Skeletal muscle satellite cell (primary cell): ENCODE results near the gene LMX1A.

ENCODE experiments used
- H3K27me3 ChIP-seq: 2 replicates; pipeline ENCODE4 v1.7.0; 2013; ENCODE audit warnings: low read length; ENCODE audit not compliant: control insufficient read depth, insufficient read depth
- H3K36me3 ChIP-seq: 2 replicates; pipeline ENCODE4 v1.7.0; 2013; ENCODE audit warnings: mild to moderate bottlenecking, control low read depth, low read length; ENCODE audit not compliant: insufficient read depth
- H3K4me1 ChIP-seq: 2 replicates; pipeline ENCODE4 v1.7.0; 2013; ENCODE audit warnings: low read length; ENCODE audit not compliant: control insufficient read depth, insufficient read depth
- H3K4me2 ChIP-seq: 2 replicates; pipeline ENCODE4 v1.7.0; 2013; ENCODE audit warnings: mild to moderate bottlenecking, low read length
- H3K4me3 ChIP-seq: 2 replicates; pipeline ENCODE4 v1.7.0; 2013; ENCODE audit warnings: low read length
- H3K9ac ChIP-seq: 2 replicates; pipeline ENCODE4 v1.7.0; 2013; ENCODE audit warnings: mild to moderate bottlenecking, low read depth, low read length, moderate library complexity
- H3K9me3 ChIP-seq: replicated peaks from 2 replicates; pipeline ENCODE4 v1.7.0; 2013; ENCODE audit warnings: mild to moderate bottlenecking, control low read depth, low read length

Gene LMX1A

GRCh38 chr1:165315481-165315880 is 41.0 kb downstream of the LMX1A start:
- H3K36me3 ChIP-seq, result no peaks in the 10 kb centered on the region
- no peaks in the 10 kb centered on the region for H3K9me3 ChIP-seq
- no peak overlapping the region for H3K4me2 ChIP-seq
- no peaks in the 10 kb centered on the region for H3K27me3 ChIP-seq
- H3K9ac ChIP-seq, result no peak overlapping the region
- no peak overlapping the region for H3K4me3 ChIP-seq
- H3K4me1 ChIP-seq, result no peaks in the 10 kb centered on the region

DNA sequence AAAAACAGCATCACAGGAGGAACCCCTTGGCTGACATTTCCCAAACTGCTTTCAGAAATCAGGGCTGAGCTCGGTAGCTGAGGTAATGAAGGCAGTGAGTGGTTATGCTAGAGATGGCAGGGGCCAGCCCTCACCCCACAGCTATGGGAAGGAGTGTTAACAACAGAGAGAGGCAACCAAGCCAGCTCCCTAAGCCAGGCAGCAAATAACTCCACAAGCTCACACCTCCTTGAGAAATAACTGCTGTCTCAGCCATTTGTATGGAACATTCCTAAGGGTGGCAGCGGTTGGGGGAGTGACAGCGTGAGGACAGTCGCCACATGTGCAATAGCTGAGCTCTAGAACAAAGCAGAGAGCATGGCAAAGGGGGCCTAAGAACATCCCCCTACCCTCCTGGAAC is 42.6 kb downstream of the LMX1A start:
- no peaks in the 10 kb centered on the region for H3K9me3 ChIP-seq
- no peaks in the 10 kb centered on the region for H3K27me3 ChIP-seq

DNA sequence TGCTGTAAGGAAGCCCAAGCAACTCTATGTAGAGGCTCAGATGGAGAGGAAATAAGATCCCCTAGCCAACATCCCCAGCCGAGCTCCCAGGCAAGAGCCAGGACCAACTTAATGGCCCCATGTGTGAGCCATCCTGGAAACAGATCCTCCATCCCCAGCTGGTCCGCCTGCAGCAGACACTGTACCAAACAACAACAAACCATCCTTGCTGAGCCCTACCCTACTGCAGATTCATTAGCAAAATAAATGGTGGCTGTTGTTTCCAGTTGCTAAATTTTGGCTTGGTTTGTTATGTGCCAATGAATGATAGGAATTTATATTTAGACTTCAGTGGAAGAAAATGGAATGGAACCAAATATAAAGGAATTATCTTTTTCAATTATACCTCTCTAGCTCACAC is 43.9 kb downstream of the LMX1A start:
- Histone ChIP-seq H3K9me3 (no peaks in the 10 kb centered on the region), H3K9ac (no peak overlapping the region), H3K4me1 (no peaks in the 10 kb centered on the region), H3K4me3 (no peak overlapping the region), H3K36me3 (no peaks in the 10 kb centered on the region), H3K27me3 (no peaks in the 10 kb centered on the region), H3K4me2 (no peak overlapping the region)

More for the DNA sequence above, 42.6 kb downstream of the LMX1A start:
- no peak overlapping the region for H3K9ac ChIP-seq
- no peak overlapping the region for H3K4me2 ChIP-seq
- no peaks in the 10 kb centered on the region for H3K4me1 ChIP-seq
- no peak overlapping the region for H3K4me3 ChIP-seq
- H3K36me3 ChIP-seq, result no peaks in the 10 kb centered on the region

DNA sequence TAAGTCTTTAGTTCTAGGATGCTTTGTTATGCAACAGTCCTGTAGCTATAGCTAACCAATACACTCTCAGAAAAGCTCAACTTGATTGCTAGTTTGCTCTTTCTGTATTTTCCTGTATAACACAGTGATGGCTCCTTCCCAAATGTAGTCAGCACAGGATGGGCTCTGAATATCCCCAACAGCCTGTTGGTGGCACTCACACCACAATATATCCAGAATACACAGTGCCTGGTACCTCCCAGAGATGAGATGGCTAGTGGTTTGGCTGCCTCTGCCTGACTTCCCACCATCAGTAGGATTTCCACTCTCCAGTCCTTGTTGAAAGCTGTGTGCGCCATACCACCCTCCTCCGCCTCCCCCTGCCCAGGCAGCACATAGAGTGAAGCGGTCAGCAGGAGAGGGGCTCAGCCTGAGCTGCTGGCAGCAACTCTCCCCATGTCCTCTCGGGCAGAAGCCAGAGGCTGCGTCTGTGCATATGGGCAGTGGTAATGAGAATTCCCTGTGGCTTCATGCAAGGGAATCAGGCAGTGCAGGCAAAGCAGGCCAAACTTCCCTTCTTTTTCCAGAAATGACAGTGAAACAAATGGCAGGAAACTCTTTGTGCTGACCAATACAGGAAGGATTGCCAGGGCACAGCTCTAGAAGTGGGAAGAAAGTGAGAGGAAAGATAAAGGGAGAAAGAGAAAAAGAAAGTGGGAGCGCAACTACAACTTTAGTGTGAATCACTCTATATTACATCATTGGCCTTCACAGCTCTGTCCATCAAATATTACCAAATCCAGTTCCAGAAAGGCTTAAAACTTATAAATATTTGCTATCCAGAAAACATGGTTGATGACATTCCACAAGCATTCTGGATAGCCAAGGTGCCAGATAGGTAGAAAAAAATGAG is 49.7 kb downstream of the LMX1A start:
- H3K4me2 ChIP-seq, result no peak overlapping the region
- no peaks in the 10 kb centered on the region for H3K36me3 ChIP-seq
- H3K4me3 ChIP-seq, result no peak overlapping the region
- no peak overlapping the region for H3K9ac ChIP-seq
- H3K9me3 ChIP-seq, result no peaks in the 10 kb centered on the region
- no peaks in the 10 kb centered on the region for H3K27me3 ChIP-seq
- H3K4me1 ChIP-seq, result no peaks in the 10 kb centered on the region

GRCh38 chr1:165303386-165303785 is 53.1 kb downstream of the LMX1A start:
- no peaks in the 10 kb centered on the region for H3K9me3 ChIP-seq
- H3K4me3 ChIP-seq, result no peak overlapping the region
- H3K4me1 ChIP-seq, result no peaks in the 10 kb centered on the region
- no peaks in the 10 kb centered on the region for H3K36me3 ChIP-seq
- no peak overlapping the region for H3K4me2 ChIP-seq
- no peaks in the 10 kb centered on the region for H3K27me3 ChIP-seq
- H3K9ac ChIP-seq, result no peak overlapping the region

GRCh38 chr1:165300400-165300903 is 56.1 kb downstream of the LMX1A start:
- H3K36me3 ChIP-seq, result no peaks in the 10 kb centered on the region
- H3K4me1 ChIP-seq, result no peaks in the 10 kb centered on the region
- H3K4me3 ChIP-seq, result no peak overlapping the region
- H3K4me2 ChIP-seq, result no peak overlapping the region
- H3K27me3 ChIP-seq, result no peaks in the 10 kb centered on the region
- H3K9ac ChIP-seq, result no peak overlapping the region
- no peaks in the 10 kb centered on the region for H3K9me3 ChIP-seq

DNA sequence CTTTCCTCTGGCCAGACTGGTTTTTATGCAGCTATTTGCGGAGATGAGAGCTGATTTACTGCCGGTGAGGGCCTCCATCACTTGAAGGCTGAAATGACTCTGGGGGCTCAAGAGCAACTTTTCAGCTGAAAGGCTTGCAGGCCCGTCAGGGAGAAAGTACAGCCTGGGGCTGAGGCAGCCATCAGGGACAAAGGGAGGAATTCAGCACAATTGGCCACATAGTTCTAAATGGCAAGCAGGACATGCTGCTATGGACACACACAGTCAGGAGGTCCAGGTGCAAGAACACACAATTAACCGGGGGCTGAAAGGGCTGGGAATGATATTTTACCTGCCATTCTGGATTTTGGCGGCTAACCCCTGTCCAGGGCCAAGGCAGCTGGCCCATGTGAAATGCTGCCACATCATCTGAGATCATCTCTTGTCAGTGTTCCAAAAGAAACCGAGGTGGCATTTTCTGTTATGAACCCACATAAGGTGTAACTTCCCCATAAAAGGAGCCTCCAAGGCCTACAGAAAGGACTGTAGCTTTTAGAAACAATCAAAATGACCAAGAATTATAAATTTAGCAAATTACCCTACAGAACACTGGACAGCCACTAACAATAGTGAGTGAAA is 58.2 kb downstream of the LMX1A start:
- H3K4me2 ChIP-seq, result no peak overlapping the region
- H3K9ac ChIP-seq, result no peak overlapping the region
- H3K36me3 ChIP-seq, result no peaks in the 10 kb centered on the region
- H3K4me3 ChIP-seq, result no peak overlapping the region
- H3K27me3 ChIP-seq, result no peaks in the 10 kb centered on the region
- no peaks in the 10 kb centered on the region for H3K9me3 ChIP-seq
- H3K4me1 ChIP-seq, result no peaks in the 10 kb centered on the region

DNA sequence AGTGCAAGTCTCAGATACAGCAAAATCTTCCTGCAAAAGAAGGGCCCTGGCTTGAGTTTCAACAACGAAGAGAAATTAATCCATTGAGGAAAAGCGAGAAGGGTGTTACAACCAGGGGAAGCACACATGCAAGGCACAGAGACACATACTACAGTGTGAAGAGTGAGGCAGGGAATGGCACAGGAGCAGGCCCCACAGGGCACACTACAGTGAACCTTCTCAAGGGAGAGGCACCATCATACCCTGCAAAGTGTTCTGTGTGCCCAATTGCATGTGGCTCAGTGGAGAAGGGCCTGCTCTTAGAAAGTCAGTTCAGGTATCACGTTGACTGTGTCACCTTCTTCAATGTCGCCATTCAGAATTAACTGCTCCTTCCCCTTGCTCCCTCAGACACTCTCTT is 60.3 kb downstream of the LMX1A start:
- no peaks in the 10 kb centered on the region for H3K4me1 ChIP-seq
- no peaks in the 10 kb centered on the region for H3K9me3 ChIP-seq
- no peak overlapping the region for H3K4me2 ChIP-seq
- no peaks in the 10 kb centered on the region for H3K36me3 ChIP-seq
- no peak overlapping the region for H3K9ac ChIP-seq
- no peak overlapping the region for H3K4me3 ChIP-seq
- no peaks in the 10 kb centered on the region for H3K27me3 ChIP-seq

- Histone ChIP-seq H3K27me3 (peaks cover 5% of the 10 kb centered on the region), H3K4me1 (no peaks in the 10 kb centered on the region), H3K36me3 (no peaks in the 10 kb centered on the region), H3K4me2 (no peak overlapping the region), H3K9me3 (no peaks in the 10 kb centered on the region), H3K9ac (no peak overlapping the region), H3K4me3 (no peak overlapping the region)
Measured at GRCh38 chr1:165290148-165290547, 66.4 kb downstream of the LMX1A start.

- Histone ChIP-seq H3K4me2 (no peak overlapping the region), H3K36me3 (no peaks in the 10 kb centered on the region), H3K27me3 (peaks cover 5% of the 10 kb centered on the region), H3K9ac (no peak overlapping the region), H3K4me3 (no peak overlapping the region), H3K9me3 (no peaks in the 10 kb centered on the region), H3K4me1 (no peaks in the 10 kb centered on the region)
Measured at GRCh38 chr1:165289556-165289955, 67.0 kb downstream of the LMX1A start.

GRCh38 chr1:165288350-165289120 is 68.0 kb downstream of the LMX1A start:
- H3K4me3 ChIP-seq, result no peak overlapping the region
- H3K4me1 ChIP-seq, result no peaks in the 10 kb centered on the region
- H3K36me3 ChIP-seq, result no peaks in the 10 kb centered on the region
- no peak overlapping the region for H3K9ac ChIP-seq
- no peak overlapping the region for H3K4me2 ChIP-seq
- peaks cover 10% of the 10 kb centered on the region for H3K27me3 ChIP-seq
- H3K9me3 ChIP-seq, result no peaks in the 10 kb centered on the region
